Ramos (cell line): ENCODE measurements around the gene ANP32B.
"Not testable (repeated sequence)": the region's sequence is repeated elsewhere in the genome, so short reads cannot be mapped to it uniquely, and the experiment has no call there.

Experiments
- in situ Hi-C: fragments of 300-500 bp; cut with MboI; formaldehyde crosslinking; loops from one replicate; pipeline ENCODE4 v1.14.3; 2022; ENCODE audit warnings: low sequenced_read_pairs; ENCODE audit not compliant: unreplicated experiment

The ANP32B gene

DNA sequence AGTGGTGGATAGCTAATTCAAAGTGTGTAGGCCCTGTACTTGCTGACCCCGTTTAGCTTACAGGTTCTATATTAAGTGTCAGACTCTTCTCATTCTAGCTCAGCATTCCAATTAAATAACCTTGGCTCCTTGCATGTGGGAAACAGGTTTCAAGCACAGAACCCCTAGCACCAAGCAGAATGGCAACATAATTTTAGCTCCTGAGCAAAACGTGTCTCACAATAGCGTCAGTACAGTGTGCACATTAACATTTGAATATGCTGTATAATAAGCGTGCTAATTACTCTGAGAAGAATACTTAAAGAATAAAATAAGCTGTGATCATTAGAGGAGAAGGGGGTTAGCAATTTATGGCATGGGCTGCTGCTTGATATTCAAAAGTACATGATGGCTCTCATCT, 21.0 kb upstream of the ANP32B start:
- in situ Hi-C loops = no loop called here

DNA sequence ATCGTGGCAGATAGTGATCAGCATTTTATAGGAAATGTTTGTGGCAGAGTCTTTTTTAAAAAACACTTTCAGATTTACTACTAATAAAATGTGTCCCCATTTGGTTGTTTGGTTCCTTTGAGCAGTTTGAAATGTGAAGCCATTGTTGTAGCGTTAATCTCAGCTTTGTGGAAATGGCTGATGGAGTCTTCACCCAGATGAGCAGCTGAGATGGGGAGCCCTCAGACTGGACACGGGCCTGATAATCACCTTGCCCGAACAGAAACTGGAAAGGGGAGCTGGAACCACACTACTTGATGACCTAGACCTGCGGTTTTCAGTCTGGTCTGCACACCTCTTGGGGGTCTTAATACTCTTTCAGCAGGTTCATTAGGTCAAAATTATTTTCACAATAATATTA, 20.6 kb upstream of the ANP32B start:
- in situ Hi-C loops = no loop called here

DNA sequence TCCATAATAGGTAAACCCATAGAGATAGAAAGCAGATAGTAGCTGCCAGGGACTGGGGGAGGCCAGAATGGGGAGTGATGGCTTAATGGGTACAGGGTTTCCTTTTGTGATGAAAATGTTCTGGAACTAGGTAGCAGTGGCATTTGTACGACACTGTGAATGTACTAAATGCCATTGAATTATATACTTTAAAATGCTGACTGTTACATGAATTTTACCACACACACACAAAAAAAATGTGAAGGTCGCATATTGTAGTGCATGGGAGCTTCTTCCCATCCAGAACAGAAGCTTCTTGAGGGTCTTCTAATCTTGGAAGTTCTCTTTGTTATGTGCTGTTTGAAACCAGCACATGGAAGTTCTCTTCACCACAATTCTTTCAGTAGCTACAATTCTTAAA, 19.9 kb upstream of the ANP32B start:
- in situ Hi-C loops = no loop called here

DNA sequence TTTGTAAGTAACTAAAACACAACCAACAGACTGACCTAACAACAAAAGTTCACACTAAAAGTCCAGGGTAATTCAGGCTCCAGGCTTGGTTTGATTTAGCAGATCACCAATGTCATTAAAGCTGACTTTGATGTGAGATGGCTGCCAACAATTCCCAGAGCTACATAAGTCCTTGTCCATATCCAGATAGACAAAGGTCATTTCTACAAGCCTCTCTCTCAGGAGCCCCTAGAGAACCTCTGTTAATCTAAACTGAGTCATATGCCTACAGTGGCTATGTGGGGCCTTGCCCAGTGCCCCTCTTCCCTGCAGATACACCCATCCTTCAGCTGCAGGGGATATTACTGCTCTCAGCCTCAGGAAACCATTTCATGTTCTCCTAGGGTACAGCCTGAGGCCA, 18.2 kb upstream of the ANP32B start:
- in situ Hi-C loops = no loop called here

DNA sequence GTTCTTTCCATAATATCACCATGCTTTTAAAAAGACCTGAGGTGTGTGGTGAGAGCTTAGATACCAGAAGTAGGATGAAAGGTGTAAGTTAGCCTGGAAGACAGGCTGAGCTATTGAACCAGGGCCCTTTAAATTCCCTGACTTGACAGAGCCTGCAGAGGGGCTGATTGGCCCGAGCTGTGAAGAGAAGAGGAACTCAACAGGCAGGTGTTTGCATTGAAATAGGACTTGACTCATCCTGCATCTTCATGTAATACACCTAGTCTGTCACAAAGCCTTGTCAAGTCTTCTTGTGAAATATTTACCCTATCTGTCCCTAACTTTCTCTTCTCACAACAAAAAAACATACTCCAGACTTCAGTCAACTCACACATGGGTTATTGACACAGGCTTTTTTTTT, 16.6 kb upstream of the ANP32B start:
- in situ Hi-C loops = no loop called here

DNA sequence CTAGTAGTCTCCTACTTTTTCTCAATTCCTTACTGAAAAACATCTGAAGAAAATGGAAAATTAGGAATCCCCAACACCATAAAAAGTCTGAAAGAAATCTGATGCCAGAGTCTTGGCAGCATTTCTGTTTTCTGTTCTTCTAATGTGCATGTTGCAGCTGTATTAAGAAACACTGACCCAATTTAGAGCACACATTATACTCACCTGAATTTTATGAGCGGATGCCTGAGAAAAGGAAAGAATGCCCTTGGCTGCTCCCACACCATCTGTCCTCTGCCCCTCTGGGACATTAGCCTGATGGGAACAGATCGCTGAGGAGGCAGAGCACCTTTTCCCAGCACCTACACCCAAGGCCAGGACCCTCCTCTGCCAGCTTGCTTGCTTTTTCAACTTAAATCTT, 14.1 kb upstream of the ANP32B start:
- in situ Hi-C loops = no loop called here

DNA sequence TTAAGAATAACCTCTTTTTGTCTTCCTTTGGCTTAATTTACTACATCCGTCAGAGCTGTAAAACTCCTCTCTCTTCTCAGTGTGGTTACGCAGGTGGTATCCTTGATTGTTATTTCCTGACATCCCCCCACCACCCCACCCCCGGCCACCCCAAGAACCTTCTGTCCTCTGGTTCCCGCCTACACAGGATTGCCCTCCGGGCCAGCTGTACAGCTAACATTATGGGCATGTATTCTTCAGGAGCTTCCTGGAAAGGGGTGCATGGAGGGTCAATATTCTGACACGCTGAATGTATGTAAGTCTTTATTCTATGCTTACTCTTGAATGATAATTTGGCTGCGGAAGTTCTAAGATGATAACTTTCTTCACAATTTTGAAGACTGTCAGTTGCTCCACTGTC, 13.0 kb upstream of the ANP32B start:
- in situ Hi-C loops = no loop called here

DNA sequence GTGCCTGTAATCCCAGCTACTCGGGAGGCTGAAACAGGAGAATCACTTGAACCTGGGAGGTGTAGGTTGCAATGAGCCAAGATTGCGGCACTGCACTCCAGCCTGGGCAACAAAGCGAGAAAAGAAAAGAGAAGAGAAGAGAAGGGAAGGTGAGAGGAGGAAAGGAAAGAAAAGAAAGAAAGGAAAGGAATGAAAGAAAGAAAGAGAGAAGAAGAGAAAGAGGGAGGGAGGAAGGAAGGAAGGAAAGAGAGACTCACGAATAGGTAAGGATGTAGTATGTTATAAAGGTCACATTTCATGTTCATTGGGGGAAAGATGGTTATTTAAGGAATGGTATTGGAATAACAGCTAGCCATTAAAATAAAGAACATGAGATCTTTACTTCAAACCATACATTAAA, 10.4 kb upstream of the ANP32B start:
- in situ Hi-C loops = no loop called here

DNA sequence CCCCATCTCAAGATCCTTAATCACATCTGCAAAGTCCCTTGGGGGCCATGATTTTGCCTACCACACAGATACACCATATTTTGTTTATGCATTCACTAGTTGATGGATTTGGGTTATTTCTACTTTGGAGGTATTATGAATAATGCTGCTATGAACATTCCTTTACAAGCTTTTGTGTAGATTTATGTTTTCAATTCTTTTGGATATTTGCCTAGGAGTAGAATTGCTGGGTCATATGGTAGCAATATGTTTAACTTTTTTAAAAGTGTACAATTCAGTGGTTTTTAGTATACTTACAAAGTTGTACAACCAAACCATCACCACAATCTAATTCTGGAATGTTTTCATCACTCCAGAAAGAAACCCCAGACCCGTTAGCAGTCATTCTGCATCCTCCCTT, 7.8 kb upstream of the ANP32B start:
- in situ Hi-C loops = no loop called here

DNA sequence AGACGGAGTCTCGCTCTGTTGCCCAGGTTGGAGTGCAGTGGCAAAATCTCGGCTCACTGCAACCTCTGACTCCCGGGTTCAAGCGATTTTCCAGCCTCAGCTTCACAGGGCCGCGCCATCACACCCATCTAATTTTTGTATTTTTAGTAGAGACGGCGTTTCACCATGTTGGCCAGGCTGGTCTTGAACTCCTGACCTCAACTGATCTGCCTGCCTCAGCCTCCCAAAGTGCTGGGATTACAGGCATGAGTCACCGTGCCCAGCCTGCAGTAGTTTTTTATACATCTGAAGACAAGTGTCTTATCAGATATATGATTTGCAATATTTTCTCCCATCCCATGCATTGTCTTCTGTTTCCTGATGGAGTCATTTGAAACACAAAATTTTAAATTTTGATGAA, 6.5 kb upstream of the ANP32B start:
- in situ Hi-C loops = not testable (repeated sequence)

DNA sequence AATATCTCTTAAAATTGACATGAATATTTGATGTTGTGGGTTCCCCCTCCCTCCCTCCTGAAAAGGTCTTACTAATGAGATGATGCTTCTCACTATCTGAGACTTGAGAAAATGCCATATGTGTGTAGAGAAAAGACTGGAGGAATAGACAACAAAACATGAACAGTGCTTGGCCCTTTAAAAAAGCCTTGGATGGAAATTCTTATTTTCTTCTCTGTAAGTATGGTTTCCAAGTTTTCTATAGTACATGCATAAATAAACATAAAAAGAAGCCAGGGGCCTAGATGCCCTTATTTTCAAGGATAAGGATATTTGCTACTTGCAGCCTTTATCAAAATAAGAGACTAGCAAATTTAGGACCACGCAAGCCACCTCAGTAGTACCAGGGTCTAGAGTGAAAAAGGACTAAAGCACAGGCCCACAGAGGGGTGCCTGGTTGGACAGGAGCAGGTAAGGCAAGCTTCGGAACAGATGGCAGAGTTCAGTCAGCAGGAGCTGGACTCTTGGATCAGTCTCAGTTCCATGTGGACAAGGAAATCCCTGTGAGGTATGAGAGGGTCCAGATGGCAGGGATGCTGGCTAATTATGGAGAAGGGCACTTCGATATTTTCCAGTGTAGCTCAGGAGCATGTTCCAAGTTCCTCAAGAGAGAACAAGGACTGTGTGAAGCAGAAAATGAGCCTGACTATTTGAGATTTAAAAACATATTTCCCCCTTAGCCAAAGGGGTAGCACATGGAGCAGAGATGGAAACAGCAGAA, 4.6 kb upstream of the ANP32B start:
- in situ Hi-C loops = no loop called here

DNA sequence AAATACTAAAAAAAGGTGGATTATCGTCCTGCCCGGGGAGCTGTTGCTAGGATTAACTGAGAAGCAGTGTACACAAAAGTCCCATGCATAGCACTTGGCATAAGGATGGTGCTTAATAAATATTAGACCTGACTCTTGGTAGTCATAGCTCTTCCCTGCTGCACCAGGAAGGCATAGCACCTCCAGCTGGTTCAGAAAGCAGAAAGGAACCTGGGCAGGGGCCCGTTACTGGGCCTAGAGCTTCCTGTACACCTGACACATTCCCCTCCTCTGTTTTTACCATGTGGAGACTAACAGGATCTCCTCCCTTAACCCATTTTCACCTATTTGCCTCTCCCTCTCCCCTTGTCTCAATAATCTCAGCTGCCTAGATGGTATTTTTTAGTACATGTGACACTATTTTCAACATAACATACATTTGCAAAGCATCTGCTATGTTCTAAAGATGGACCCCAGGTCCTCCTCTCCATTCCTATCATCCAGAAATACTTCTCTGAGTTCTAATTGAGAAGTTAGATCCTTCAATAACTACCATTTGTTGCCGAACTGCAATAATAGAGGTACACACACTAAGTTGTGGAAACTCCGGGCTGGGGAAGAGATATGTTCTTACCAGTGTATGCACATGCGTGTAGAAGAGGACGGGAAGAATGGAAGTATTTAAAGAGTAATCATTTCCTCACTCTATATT, 3.2 kb upstream of the ANP32B start:
- in situ Hi-C loops = no loop called here

DNA sequence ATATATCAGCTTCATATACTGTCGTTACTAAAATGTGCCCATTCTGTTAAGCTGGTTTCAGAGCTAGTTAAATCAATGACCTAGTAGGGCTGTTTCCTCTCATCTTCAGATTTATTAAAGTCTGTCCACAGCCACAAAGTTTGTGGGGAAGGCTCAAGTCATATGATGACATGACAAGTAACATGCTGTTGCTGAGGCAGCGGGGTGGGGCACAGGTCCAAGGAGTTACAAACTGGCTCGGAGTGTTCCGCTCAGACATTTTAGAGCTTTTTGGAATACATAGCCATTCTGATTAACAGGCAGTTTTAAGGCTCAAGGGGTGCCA, 2.7 kb upstream of the ANP32B start:
- in situ Hi-C loops = no loop called here

DNA sequence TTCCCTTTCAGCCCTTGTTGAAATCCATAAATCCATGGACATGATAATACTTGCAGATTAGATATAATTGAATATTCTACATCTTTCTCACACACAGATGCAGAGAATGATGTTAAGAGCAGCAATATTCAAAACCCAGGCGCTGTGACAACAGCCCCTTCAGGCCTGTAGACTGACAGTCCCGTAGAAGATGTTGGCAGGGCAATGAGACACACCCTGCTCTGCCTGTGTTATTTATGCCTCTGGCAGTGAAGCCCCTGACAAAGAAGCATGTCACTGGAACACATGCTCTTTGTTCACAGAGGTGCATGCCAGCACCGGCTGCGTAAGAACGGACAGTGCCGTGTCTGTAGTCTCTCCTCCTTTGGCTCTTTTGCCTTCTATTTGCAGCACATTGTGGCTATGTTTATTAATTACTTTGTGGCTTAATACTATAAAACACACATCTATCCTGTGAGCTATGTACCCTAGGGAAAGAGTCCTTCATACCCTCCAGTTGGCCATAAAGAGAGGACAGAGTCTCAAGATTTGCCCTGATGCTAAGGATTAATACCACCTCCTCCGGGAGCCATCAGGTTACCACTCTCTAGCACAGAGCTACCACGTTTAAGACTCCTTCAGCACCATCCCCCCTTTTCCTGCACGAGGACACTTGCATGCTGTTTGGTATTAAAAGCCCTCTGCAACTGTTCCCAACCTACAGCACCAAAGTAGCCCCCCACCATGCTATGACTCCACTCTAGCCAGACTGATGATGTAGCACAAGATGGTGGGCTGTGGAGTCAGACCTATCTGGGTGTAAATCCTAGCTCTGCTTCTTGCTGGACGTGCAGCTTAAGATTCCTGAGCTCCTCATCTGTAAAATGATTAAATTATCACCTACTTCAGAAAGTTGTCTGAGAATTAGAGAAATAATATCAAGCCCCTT, 2.0 kb upstream of the ANP32B start:
- in situ Hi-C loops = no loop called here

DNA sequence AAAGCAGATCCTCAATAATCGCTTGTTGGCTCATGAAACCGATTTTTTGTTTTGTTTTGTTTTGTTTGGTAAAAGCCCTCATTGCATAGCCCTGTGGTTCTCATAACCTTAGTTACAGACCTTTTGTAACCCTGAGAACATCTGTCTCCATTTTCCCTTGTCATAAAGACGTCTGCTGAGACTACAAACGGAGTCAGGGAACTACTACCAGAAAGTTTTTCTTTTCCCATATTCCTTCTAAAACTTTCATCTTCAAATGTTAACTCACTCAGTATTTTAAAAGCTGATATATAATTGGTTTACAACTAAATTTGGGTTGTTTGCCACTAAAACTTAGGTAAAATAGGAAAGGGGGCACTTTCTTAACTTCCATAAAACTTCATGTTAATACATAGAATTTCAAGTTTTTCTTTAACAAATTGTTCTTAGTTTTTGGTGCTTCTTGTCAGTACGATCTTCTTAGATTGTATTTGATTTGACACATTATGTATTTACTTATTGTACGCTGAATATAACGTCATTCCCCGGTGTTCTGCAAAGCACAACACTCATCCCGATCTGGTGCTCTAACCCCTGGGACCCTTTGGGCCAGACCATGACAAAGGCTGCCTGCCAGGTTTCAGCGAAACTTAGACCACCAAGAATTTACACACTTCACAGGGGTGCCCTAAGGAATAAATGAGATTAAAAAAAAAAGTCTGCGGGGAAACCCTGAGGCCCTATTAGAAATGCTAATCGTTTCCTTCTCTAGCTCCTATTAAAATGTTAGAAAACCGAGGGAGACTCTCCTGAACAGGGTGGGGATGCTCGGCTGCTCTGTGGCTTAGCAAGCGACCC, 1.1 kb upstream of the ANP32B start:
- in situ Hi-C loops = no loop called here

DNA sequence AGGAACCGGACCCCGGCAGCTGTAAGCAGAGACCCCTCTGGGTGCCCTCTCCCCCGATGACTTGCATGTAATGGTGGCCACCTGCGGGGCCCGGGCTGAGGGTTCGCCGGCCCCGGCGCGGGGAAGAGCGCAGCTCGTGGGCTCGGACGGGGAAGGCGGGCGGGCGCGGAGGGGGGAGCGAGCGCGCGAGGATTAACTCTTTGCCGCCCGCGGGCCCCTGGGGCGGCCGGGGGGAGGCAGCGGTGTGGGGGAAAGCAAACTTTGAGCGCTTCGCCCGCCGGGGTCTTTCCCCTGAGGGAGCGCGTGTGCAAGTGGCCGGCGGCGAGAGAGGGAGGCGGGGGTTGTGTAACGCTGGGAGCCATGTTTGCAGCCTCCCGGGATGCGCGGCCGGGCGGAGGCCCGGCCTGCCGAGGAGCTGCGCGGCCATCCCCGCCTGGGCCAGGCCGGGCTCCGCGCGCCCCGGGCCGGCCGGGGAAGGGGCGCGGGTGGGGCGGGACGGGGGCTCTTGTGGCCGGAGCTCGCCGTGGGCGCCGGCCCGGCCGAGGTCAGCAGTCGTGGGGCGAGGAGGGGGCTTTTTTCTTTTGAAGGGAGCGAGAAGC, 547 bp downstream of the ANP32B start:
- in situ Hi-C loops = no loop called here

DNA sequence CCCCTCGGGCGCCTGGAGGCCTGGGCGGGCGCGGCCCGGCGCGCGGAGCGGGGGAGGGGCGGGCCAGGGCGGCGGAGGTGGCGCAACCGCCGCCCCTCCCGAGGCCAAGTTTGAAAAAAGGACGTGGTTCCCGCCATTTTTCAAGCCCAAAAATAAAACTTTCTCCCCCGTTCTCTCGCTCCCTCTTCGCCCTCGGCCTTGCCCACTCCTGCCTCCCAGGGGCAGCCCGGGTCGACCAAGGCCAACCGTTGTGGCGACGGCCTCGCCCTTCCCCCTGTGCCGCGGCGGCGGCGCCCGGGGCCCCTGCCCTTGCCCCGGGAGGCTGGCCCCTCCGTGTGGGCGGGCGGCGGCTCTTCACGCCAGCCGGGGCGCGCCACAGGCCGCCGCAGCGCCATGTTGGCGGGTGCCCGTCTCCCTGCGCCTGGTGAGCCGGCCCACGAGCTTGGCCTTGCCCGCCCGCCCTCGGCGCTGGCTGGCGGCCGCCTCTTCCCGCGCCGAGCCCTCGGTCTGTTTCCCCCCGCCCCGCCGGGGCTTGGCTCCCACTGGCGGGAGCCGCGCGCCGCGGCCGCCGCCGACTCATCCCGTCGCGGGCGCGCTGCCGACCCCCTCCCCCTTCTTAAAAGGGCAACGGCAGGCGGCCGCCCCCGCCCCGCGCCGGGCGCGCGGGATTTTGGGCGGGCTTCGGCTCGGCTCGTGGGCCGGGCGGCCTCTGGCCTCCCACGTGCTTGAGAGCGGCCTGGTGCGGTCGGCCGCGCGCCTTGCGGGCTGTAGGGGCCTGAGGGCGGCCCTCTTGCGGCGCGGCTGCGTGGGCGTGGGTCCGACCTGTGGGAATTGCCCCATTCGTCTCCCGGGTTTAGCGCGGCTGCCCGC, 1.3 kb downstream of the ANP32B start:
- in situ Hi-C loops = no loop called here

DNA sequence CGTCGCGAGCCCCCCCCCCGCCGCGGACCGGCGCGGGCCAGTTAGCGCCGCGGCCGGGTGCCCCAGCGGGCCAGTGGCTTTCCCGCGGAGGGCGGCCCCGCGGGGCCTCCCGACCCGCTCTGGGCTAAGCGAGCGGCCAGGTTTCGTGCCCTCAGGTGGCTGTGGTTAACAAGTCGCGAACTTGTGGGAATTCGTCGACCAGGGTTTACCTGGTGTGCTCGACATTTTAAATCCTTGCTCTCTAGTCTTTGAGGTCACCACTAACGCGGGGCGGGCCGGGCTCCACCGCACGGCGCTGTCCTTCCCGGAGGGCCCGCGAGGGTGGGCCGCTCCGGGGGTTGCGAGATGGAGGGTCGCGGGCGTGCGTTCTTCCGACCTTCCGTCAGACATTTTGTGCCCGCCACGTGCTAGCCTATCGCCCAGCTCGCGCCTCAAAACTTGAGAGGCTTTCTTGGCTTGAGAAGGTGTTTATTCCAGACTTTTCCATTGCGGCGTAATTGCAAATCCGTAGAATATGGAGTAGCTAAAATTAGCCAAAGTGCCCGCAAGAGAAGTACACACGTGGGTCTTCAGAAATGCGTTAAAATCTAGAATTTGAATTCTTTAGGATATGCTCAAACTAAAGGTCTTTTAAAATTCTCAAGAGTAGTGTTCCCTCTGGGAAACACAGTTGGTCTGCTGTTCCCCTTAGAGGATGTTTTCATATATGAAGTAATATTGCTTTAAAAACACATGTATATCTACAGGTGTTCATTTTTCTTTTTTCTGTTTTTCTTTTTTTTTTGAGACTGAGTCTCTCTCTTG, 2.1 kb downstream of the ANP32B start:
- in situ Hi-C loops = no loop called here
